Heart right ventricle (tissue), 16 donors: ENCODE results near the gene ECHDC3. TPM values are rescaled to one million over a fixed set of nuclear protein-coding genes. Genes with fewer than 3 reads are reported as not detected.

Source experiments
- ATAC-seq, 8 donors: fragments of 200-7000 bp; cut with Tn5 transposase; one replicate each; pipeline ENCODE4 v1.9.1; 2020; ENCODE audit warnings: mild to moderate bottlenecking in 8 of 8, moderate library complexity in 8 of 8, moderate number of reproducible peaks in 1 of 8
- DNase-seq, 2 donors: peaks; one replicate each; pipeline ENCODE4 v3.0.0-alpha.2; 2020
- H3K27ac ChIP-seq, 10 donors: fragments of 200-600 bp; sonication (generic) in 2 of 10; one replicate each; pipeline versions ENCODE4 v1.5.0 to v1.8.0; 2020 to 2022; ENCODE audit warnings: mild to moderate bottlenecking in 3 of 10
- H3K27me3 ChIP-seq, 7 donors: fragments of 200-600 bp; one replicate each; pipeline ENCODE4 v1.8.0; 2021 to 2022; ENCODE audit warnings: mild to moderate bottlenecking in 2 of 7
- H3K36me3 ChIP-seq, 9 donors: fragments of 200-600 bp; sonication (generic) in 1 of 9; one replicate each; pipeline versions ENCODE4 v1.5.0 to v1.8.0; 2020 to 2022; ENCODE audit warnings: mild to moderate bottlenecking in 2 of 9
- H3K4me1 ChIP-seq, 9 donors: fragments of 200-600 bp; sonication (generic) in 1 of 9; one replicate each; pipeline versions ENCODE4 v1.5.0 to v1.8.0; 2020 to 2022; ENCODE audit warnings: mild to moderate bottlenecking in 4 of 9
- H3K4me3 ChIP-seq, 10 donors: fragments of 200-600 bp; sonication (generic) in 2 of 10; one replicate each; pipeline versions ENCODE4 v1.5.0 to v1.8.0; 2020 to 2022; ENCODE audit warnings: mild to moderate bottlenecking in 7 of 10, moderate library complexity in 2 of 10
- H3K9me3 ChIP-seq, 11 donors: fragments of 200-600 bp in 10 of 11; sonication (generic) in 2 of 11; one replicate each; pipeline versions ENCODE4 v1.5.0 to v1.8.0; 2013 to 2022; ENCODE audit warnings: mild to moderate bottlenecking in 2 of 11, control low read depth in 1 of 11, moderate library complexity in 1 of 11
- CTCF ChIP-seq, 9 donors: fragments of 200-600 bp; sonication (generic) in 2 of 9; IDR thresholded peaks; one replicate each; pipeline versions ENCODE4 v1.5.0 to v1.8.0; 2021 to 2022; ENCODE audit warnings: antibody characterized with exemption in 9 of 9, mild to moderate bottlenecking in 5 of 9, moderate library complexity in 1 of 9
- WGBS, 2 donors: extraction: QIAGEN DNeasy Blood & Tissue Kit; methylation state at CpG; one replicate each; pipeline ENCODE4 v1.1.7; 2013; ENCODE audit warnings: inconsistent platforms in 1 of 2; 5-methylcytosine and 5-hydroxymethylcytosine counted together
- intact Hi-C, 10 donors: fragments of 100-400 bp; cut with DNase I; formaldehyde crosslinking; loops; one replicate each; pipeline versions ENCODE4 v1.11.1 to v1.14.2; 2022
- polyA plus RNA-seq, 2 donors: library from polyadenylated mRNA; stranded (reverse); fragments of 200-250 nt; gene quantifications; one replicate each; pipeline ENCODE4 v1.2.3, GENCODE V29; 2013
- total RNA-seq, 10 donors: library from RNA; stranded (reverse); fragmentation: NEBNext Ultra II Directional in 3 of 10; extraction: Animal tissue kit (Norgen Biotek cat#: 25700) in 3 of 10; gene quantifications; one replicate each; pipeline versions ENCODE4 v1.2.1 to v1.2.4, GENCODE V29; 2021 to 2023
- donor health status: Arrhythmogenic right ventricular cardiomyopathy.
- donor health status: ischemic (EF 13 %, LVEDD 7.1; RV severe dilation, severe dysfunction).
- donor health status: healthy with polysubstance abuse.
- donor health status: DM: no; HTN: yes; CAD: no.
- donor health status: DM: no; HTN: no; CAD: no.
- donor health status: ischemic (EF 25% LVEDD 6.9; RV normal size, moderate dysfunction).
- donor health status: ischemic (EF 25% LVEDD 5.7; RV mildly dilated, moderate dysfunction).
- donor health status: healthy.
- donor health status: DM: yes; HTN: yes; CAD: no.
- donor health status: Ischemic cardiomyopathy.
- donor health status: ischemic (EF 35%, LVEDD 5.7; RV mildly dilated, moderate dysfunction).
- donor health status: nonischemic (EF 11% LVEDD 7.7; RV severe dilation, severe dysfunction).
- donor health status: DM: yes; HTN: yes; CAD: no.
- donor health status: PGD.
- donor health status: ischemic (EF 29% LVEDD 5.4; RV normal size, mild dysfunction).
- donor health status: nonischemic (EF 23%, LVEDD 6.1; RV moderate dilation, normal function).

The ECHDC3 gene
- total and polyA plus RNA-seq, 12 donors: 15.0 to 114 (median 57.1) TPM

GRCh38 chr10:11740907-11741306 is 1.3 kb upstream of the ECHDC3 start:
- Histone ChIP-seq H3K36me3 (no peaks in the 10 kb centered on the region), H3K4me3 (no peak overlapping the region), H3K27ac (no peak overlapping the region), H3K27me3 (peaks cover 0 to 9% (median 0%) of the 10 kb centered on the region in 7 donors), H3K9me3 (no peaks in the 10 kb centered on the region), H3K4me1 (peaks cover 0 to 28% (median 13%) of the 10 kb centered on the region in 9 donors)
- TF ChIP-seq CTCF (IDR thresholded peaks at IDR 0.05): no peak
- ATAC-seq (no peak), DNase-seq (no peak)
- intact Hi-C loops: loop anchor here in 3 of 10 donors (5.0 kb wide), 3 partner anchors 129 to 229 kb away; partner anchors contain the start of gene USP6NL (in 1 of the 3)
- WGBS, 2 donors: 93 to 96% methylated on average over 11 of the region's 11 CpGs

GRCh38 chr10:11741608-11742007 is 574 bp upstream of the ECHDC3 start:
- intact Hi-C loops: loop anchor here in 3 of 10 donors (5.0 kb wide), 3 partner anchors 129 to 229 kb away; partner anchors contain the start of gene USP6NL (in 1 of the 3)

GRCh38 chr10:11742779-11743298 is 657 bp downstream of the ECHDC3 start:
- 20 to 26% methylated on average over 31 of the region's 31 CpGs for WGBS, 2 donors
- Histone ChIP-seq H3K9me3 (no peaks in the 10 kb centered on the region), H3K4me3 (peak overlapping the region; percentile 36 to 69 (median 64)), H3K4me1 (peaks cover 0 to 38% (median 21%) of the 10 kb centered on the region in 9 donors), H3K36me3 (no peaks in the 10 kb centered on the region), H3K27ac (peak overlapping the region; percentile 86 to 97 (median 94)), H3K27me3 (peaks cover 0 to 9% (median 0%) of the 10 kb centered on the region in 7 donors)
- ATAC-seq (peak; percentile 60 to 89 (median 80)), DNase-seq (peak; percentile 62 to 70)
- no peak for TF ChIP-seq CTCF (IDR thresholded peaks at IDR 0.05)
- intact Hi-C loops: loop anchor here in 3 of 10 donors (5.0 kb wide), 3 partner anchors 131 to 231 kb away; partner anchors contain the start of gene USP6NL (in 1 of the 3)

More at GRCh38 chr10:11741608-11742007, 574 bp upstream of the ECHDC3 start:
- H3K4me1 ChIP-seq: peaks cover 0 to 32% (median 13%) of the 10 kb centered on the region in 9 donors
- ATAC-seq (no peak), DNase-seq (no peak)
- 69 to 79% methylated on average over 16 of the region's 16 CpGs for WGBS, 2 donors
- no peak overlapping the region for H3K27ac ChIP-seq
- peak overlapping the region in 9 of 10 donors; percentile 28 to 69 (median 64) for H3K4me3 ChIP-seq
- no peaks in the 10 kb centered on the region for H3K36me3 ChIP-seq
- H3K9me3 ChIP-seq: no peaks in the 10 kb centered on the region
- H3K27me3 ChIP-seq: peaks cover 0 to 9% (median 0%) of the 10 kb centered on the region in 7 donors
- no peak for TF ChIP-seq CTCF (IDR thresholded peaks at IDR 0.05)

- ATAC-seq (peak in 3 of 8 donors; percentile 2 to 21 (median 3)), DNase-seq (no peak)
- Histone ChIP-seq H3K9me3 (no peaks in the 10 kb centered on the region), H3K4me3 (peak overlapping the region; percentile 36 to 69 (median 64)), H3K27ac (peak overlapping the region in 9 of 10 donors; percentile 86 to 97 (median 94)), H3K36me3 (peaks cover 0 to 2% (median 0%) of the 10 kb centered on the region in 9 donors), H3K4me1 (peaks cover 0 to 39% (median 23%) of the 10 kb centered on the region in 9 donors), H3K27me3 (peaks cover 0 to 9% (median 0%) of the 10 kb centered on the region in 7 donors)
- intact Hi-C loops: loop anchor here in 3 of 10 donors (5.0 kb wide), 3 partner anchors 131 to 231 kb away; partner anchors contain the start of gene USP6NL (in 1 of the 3)
- WGBS, 2 donors: 70 to 78% methylated on average over 9 of the region's 9 CpGs
- TF ChIP-seq CTCF (IDR thresholded peaks at IDR 0.05): no peak
These were observed 1.5 kb downstream of the ECHDC3 start for GRCh38 chr10:11743461-11744338.
